Endothelial cell (in vitro differentiated cells): ENCODE data around the gene COL25A1. TPM values are rescaled to one million over a fixed set of nuclear protein-coding genes. Genes with fewer than 3 reads are reported as not detected.

Experiments used
- DNase-seq: peaks from one replicate; pipeline ENCODE4 v3.0.0; 2021; ENCODE audit warnings: low spot score
- H3K27ac Mint-ChIP-seq: one replicate; pipeline ENCODE4 v1.8.0; 2021; ENCODE audit warnings: mixed read lengths, inconsistent platforms; ENCODE audit not compliant: unreplicated experiment
- H3K27me3 Mint-ChIP-seq: one replicate; pipeline ENCODE4 v1.8.0; 2021; ENCODE audit warnings: mild to moderate bottlenecking, moderate library complexity, mixed read lengths, inconsistent platforms; ENCODE audit not compliant: unreplicated experiment
- H3K36me3 Mint-ChIP-seq: one replicate; pipeline ENCODE4 v1.8.0; 2021; ENCODE audit warnings: mild to moderate bottlenecking, low read depth, mixed read lengths, inconsistent platforms; ENCODE audit not compliant: unreplicated experiment
- H3K4me1 Mint-ChIP-seq: one replicate; pipeline ENCODE4 v1.8.0; 2021; ENCODE audit warnings: mild to moderate bottlenecking, mixed read lengths, inconsistent platforms; ENCODE audit not compliant: unreplicated experiment
- H3K4me3 Mint-ChIP-seq: one replicate; pipeline ENCODE4 v1.8.0; 2021; ENCODE audit warnings: mild to moderate bottlenecking, mixed read lengths, inconsistent platforms; ENCODE audit not compliant: unreplicated experiment
- H3K9me3 Mint-ChIP-seq: one replicate; pipeline ENCODE4 v1.8.0; 2021; ENCODE audit warnings: mixed read lengths, inconsistent platforms; ENCODE audit not compliant: unreplicated experiment
- total RNA-seq: library from RNA; stranded (reverse); fragmentation: NEBNext Ultra II Directional; extraction: Animal tissue kit (Norgen Biotek cat#: 25700); gene quantifications from one replicate; pipeline ENCODE4 v1.2.1, GENCODE V29; 2021; ENCODE audit not compliant: unreplicated experiment
- TF ChIP-seq, protein P1 (sequence below): fragments of 200-600 bp; sonication (generic); IDR thresholded peaks from one replicate; pipeline ENCODE4 v1.5.0; 2021; ENCODE audit warnings: antibody characterized with exemption; ENCODE audit not compliant: unreplicated experiment

COL25A1 gene
- total RNA-seq, 1 donor from 2014 or later = 22.7 TPM

DNA sequence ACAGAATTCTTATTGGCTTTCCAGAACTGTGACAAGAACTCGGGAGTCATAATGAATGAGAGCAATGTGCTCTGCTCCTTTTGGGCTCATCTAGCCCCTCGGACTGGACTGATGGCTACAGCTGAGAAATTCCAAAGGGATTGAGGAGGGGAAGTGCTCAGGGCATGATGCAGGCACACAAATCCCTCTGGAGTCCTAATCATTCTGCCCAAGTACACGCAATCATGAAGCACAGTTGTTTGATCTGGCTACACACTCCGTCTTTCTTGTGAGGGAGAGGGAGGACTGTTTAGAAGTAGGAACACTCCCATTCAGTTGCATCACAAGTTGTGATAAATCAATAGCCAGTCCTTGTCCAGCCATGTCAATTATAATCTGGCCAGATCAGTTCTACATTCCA lies 237.5 kb downstream of the COL25A1 start:
- no peaks in the 10 kb centered on the region for H3K27me3 Mint-ChIP-seq
- no peak for DNase-seq
- TF ChIP-seq, protein P1, sequence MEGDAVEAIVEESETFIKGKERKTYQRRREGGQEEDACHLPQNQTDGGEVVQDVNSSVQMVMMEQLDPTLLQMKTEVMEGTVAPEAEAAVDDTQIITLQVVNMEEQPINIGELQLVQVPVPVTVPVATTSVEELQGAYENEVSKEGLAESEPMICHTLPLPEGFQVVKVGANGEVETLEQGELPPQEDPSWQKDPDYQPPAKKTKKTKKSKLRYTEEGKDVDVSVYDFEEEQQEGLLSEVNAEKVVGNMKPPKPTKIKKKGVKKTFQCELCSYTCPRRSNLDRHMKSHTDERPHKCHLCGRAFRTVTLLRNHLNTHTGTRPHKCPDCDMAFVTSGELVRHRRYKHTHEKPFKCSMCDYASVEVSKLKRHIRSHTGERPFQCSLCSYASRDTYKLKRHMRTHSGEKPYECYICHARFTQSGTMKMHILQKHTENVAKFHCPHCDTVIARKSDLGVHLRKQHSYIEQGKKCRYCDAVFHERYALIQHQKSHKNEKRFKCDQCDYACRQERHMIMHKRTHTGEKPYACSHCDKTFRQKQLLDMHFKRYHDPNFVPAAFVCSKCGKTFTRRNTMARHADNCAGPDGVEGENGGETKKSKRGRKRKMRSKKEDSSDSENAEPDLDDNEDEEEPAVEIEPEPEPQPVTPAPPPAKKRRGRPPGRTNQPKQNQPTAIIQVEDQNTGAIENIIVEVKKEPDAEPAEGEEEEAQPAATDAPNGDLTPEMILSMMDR = no peak
- peaks cover 5% of the 10 kb centered on the region for H3K4me1 Mint-ChIP-seq
- no peaks in the 10 kb centered on the region for H3K9me3 Mint-ChIP-seq
- H3K27ac Mint-ChIP-seq = no peak overlapping the region
- H3K4me3 Mint-ChIP-seq = no peak overlapping the region
- no peaks in the 10 kb centered on the region for H3K36me3 Mint-ChIP-seq

GRCh38 chr4:109053257-109053656 lies 249.2 kb downstream of the COL25A1 start:
- H3K36me3 Mint-ChIP-seq = no peaks in the 10 kb centered on the region
- no peaks in the 10 kb centered on the region for H3K9me3 Mint-ChIP-seq
- TF ChIP-seq, protein P1 = no peak
- no peak for DNase-seq
- no peaks in the 10 kb centered on the region for H3K27me3 Mint-ChIP-seq
- H3K4me1 Mint-ChIP-seq = peaks cover 4% of the 10 kb centered on the region
- H3K4me3 Mint-ChIP-seq = no peak overlapping the region
- H3K27ac Mint-ChIP-seq = no peak overlapping the region

DNA sequence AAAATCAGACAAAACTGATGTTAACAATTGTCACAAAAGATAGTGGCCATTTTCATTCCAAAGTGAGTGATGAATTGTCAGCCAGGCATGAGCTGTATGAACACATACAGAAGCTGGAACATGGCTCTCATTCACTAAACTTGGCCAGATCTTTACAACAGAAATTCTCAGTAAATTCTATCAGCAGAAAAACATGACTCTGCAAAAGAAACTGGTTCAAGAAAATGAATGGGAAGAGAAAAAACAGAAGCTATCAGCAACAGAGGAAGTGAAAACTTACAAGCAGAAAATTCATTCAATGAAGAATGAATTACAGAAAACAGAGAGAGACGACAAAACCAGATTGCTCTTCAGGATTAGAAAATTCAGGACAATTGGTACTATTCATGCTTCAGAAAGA lies 249.6 kb downstream of the COL25A1 start:
- Mint-ChIP-seq H3K4me3 (no peak overlapping the region), H3K27ac (no peak overlapping the region)

DNA sequence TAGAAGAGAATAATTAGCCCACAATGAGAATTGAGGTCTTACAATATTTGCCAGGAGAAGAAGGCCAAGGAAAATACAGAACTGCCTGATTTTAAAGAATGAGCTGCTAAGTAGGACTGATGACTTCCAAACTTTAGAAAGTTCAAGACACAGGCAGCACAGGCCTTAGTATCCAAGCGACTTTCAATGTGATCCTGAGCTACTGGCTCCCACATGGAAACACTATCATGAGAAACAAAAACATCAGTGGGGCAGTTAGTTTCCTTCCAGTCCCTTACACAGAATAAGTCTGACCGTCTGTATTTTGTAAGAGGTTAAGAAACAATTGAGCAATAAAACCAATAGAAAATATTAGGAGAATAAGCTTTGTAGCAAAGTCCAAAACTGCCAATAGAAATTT lies 251.4 kb downstream of the COL25A1 start:
- Mint-ChIP-seq H3K36me3 (no peaks in the 10 kb centered on the region), H3K4me3 (no peak overlapping the region), H3K4me1 (peaks cover 4% of the 10 kb centered on the region), H3K9me3 (no peaks in the 10 kb centered on the region), H3K27ac (no peak overlapping the region), H3K27me3 (no peaks in the 10 kb centered on the region)
- no peak for DNase-seq
- TF ChIP-seq, protein P1 = no peak

More for the DNA sequence above, 249.6 kb downstream of the COL25A1 start:
- Mint-ChIP-seq H3K36me3 (no peaks in the 10 kb centered on the region), H3K27me3 (no peaks in the 10 kb centered on the region), H3K4me1 (peaks cover 4% of the 10 kb centered on the region), H3K9me3 (no peaks in the 10 kb centered on the region)
- DNase-seq = no peak
- TF ChIP-seq, protein P1 = no peak

- TF ChIP-seq, protein P1 = no peak
- Mint-ChIP-seq H3K9me3 (no peaks in the 10 kb centered on the region), H3K27ac (no peak overlapping the region), H3K4me1 (no peaks in the 10 kb centered on the region), H3K4me3 (no peak overlapping the region), H3K27me3 (no peaks in the 10 kb centered on the region), H3K36me3 (no peaks in the 10 kb centered on the region)
- no peak for DNase-seq
Observed at GRCh38 chr4:109049926-109050325, 252.5 kb downstream of the COL25A1 start.
